Measurements from ENCODE around the gene C8G.

The C8G gene

DNA sequence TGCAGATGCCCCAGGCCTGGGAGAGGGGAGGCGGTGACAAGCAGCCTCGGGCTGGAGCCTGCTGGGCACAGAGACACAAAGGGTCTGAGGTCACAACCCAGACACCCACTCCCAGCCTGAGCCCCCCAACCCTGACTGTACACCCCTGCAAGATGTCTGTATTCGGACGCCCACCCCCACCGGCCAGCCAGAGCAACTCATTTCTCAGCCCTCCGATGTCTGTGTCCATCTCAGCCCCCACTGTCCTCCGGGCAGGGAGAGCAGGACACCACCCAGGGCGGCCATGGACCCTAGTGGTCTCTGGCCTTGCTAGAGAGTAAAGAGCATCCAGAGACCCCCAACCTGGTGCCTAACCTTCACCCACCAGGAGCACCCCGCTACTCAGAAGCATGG lies 10.9 kb downstream of the C8G start:
- no peak for DNase-seq

DNA sequence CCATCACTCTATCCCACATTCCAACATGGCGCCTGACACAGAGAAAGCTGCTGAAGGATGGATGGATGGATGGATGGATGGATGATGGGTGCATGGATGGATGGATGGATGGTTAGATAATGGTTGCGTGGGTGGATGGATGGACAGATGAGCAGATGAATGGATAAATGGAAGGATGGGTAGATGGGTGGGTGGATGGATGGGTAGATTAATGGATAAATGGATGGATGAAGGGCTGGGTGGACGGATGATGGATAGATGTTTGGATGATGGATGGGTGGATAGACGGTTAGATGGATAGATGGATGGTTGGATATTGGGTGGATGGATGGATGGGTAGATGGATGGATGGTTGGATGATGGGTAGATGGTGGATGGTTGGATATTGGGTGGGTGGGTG lies 11.6 kb downstream of the C8G start:
- DNase-seq = no peak

DNA sequence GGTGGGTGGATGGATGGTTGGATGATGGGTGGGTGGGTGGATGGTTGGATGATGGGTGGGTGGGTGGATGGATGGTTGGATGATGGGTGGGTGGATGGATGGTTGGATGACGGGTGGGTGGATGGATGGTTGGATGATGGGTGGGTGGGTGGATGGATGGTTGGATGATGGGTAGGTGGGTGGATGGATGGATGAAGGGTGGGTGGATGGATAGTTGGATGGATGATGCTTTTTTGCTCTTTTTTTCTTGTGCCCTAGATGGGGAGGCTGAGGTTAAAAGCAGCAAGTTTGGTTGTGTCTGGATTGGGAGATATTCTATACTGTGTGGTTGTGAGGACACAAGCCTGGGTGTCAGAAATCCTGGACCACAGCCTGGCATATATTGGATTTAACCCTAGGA lies 12.4 kb downstream of the C8G start:
- no peak for DNase-seq

DNA sequence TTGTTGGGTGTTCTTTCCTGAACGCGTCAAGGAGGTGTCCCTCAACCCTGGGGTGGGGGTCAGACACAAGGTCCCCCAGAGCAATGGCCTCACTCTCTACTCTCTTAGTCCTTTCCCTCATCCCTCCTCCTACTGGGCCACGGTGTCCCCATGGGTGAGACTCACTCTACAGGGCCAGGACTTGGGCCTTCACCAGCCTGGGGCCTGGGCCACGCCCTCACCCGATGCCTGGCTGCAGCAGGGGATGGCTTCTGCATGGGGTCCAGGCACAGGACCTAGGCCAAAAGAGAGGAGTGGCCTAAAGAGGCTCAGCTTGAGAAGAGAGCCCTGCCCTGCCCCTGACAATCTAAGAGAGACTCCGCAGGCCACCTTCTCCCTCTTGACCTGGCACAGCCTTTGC lies 12.9 kb downstream of the C8G start:
- DNase-seq = no peak

DNA sequence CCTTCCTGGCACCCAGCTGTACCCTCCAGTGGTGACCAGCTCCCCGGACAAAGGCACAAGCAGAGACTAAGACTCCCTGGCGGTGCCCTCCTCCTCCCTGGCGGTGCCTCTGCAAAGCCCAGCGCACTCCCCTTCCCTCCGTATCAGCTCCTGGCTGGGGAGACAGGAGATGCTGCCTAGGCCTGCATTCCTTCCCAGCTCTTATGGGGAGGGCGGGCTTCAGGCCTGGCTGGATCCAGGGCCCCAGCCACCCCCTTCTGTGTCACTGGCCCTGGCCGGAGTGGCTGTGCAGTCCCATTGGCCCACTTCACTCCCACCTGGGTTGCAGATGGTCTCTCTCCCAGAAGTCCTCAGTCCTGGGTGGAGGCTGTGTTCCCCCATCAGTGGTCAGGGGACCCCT lies 13.4 kb downstream of the C8G start:
- DNase-seq = no peak

DNA sequence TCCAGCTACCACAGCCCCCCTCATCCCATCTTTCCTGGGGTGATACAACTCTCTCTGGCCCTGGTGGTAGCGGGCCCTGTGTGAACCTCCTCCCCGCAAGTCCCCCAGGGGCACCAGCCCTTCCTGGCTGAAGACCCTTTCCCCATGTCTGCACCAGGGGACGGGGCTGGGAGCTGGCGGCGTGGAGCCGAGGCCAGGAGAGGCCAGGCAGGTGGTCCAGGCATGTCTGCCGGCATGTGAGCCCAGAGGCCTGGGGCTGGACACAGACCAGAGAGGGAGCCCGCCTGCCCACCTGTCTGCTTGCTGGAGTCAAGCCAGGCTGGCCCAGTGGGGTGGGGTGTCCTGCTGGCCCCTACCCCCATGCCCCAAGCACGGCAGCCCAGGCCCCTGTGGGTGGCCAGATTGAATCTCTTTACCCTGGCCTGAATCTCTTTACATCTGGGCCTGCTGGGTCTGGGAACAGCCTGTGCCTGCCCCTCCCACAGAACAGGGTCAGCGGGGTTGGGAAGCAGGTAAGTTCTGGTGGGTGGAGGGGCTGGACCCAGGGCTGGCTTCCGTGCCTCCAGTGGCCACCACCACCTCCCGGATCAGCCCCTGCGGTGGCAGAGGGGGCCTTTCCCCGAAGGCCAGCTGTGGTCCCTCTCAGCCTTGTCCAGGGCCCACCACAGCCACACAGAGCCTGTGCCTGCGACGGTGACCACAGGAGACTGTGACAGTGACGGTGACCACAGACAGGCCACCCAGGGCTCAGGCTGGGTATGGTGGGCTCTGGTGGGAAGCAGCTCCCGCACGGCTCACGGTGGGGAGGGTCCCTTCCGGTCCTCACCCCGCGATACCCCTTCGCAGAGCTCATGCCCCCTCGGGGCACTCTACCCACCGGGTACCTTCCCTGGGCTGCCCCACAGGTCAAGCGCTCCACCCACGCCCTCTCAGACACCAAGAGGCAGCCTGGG lies 14.1 kb downstream of the C8G start:
- DNase-seq = no peak

DNA sequence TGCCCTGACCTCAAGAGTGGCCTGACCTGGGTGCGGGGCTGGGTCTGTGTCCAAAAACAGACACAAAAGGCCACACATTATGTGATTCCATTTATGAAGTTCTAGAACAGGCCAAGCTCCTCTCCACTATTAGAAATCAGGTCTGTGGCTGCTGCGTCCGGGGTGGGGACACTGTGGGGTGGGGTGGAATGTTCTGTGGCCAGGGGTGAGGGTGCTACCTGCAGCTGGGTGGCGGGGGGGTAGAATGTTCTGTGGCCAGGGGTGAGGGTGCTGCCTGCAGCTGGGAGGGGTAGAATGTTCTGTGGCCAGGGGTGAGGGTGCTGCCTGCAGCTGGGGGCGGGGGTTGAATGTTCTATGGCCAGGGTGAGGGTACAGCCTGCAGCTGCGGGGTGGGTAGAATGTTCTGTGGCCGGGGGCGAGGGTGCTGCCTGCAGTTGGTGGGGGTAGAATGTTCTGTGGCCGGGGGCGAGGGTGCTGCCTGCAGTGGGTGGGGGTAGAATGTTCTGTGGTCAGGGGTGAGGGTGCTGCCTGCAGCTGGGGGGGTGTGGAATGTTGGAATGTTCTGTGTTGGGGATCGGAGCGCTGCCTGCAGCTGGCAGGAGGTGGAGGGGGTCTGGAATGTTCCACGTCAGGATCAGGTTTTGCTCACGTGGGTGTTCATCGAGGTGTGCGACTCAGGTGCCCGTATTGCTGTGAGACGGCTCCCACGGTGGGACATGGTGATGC lies 15.3 kb downstream of the C8G start:
- DNase-seq = no peak

DNA sequence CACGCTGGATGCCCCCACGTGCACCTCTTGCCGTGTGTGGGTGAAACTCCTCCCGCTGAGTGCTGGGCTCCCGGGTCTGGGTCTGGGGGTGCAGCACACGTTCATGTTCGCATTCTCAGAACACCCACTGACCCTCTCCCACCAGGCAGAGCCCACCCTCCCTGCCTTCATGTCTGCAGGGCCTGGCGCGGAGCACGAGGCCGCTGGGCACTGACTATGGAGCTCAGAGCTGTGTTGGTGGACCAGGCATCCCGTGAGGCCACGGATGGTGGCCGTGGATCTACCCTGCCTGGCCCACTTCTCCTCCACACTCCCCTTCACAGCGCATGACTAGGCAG lies 15.9 kb downstream of the C8G start:
- no peak for DNase-seq

DNA sequence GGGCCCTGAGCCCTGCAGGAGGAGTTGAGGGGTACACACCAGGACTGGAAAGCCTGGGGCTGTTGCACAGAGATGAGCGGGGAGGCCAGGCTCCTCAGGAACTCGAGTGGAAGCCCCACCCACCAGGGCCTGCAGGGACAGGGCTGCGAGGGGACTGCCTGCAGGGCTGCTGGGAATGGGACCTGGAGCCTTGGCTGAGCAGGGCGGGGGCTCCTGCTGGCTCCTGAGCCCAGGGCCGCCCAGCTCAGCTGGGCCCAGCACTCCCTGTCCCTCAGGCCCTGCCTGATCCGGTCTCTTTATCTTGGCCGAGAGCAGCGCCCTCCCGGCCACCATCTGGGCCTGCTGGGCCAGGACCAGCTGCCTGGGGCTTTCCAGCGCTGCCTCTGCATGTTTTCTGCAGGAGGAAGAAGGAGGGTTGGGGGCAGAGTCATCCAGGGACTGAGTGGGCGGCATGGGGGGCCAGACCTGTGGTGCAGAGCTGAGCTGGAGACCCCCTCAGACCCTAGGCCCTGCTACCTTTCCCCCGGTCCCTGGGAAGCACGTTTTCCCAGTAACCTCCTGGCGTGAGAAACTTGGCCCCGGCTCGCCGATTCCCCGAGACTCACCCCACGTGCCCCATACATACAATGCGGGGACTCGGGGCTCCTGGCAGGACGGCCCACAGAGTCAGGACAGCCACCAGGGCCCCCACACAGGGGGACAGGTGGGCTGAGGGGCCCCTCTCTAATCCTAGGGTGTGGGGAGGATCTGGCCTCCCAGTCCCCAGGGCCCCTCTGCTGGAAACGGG lies 16.4 kb downstream of the C8G start:
- no peak for DNase-seq

DNA sequence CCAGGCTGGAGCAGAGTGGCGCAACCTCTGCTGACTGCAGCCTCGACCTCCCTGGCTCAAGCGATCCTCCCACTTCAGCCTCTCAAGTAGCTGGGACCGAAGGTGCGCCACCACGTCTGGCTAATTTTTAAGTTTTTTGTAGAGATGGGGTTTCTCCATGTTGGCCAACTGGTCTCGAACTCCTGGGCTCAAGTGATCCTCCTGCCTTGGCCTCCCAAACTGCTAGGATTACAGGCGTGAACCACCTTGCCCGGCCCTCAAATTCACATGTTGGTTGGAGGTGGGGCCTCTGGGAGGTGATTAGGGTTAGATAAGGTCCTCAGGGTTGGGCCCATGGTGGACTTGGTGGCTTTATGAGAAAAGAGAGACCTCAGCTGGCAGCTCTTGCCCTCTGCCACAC lies 17.1 kb downstream of the C8G start:
- DNase-seq = no peak

DNA sequence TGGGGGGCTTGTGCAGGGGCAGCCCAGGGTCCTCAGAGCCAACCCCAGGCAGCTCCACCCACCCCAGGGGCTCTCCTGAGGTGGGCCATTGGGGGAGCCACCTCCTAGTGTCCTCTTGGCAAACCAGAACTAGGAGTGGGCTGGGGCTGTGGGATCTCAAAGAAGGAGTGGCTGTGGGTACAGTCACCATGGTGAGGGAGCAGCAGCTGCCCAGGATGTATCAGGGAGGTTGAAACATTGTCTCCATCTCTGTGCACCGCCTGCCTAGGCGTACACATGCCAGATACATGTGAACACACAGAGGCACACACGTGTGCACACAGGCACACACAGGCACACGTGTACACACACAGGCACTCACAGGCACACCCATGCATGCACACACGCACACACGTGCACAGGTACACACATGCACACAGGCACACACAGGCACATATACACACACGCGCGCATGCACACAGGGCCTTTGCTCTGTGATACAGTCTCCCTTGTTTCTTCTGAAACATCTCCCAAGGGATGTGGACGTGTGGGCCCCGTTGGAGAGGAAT lies 17.7 kb downstream of the C8G start:
- no peak for DNase-seq

DNA sequence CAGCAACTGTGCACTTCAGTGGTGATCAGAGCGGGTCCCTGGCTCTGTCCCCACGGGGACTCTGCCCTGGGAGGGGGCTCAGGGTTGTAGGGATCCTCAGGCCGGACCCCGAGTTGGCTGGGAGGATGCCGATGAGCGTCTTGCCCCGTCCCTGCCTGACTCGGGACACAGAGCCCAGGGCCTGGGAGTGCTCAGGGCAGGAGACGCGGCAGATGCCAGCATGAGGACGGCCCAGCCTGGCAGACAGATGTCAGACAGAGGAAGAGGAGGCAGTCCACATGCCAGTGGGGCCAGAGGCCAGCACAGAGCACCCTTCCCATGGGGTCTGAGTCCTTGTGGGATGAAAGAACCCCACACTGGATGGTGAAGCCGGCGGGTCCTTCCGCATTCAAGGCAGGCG lies 18.3 kb downstream of the C8G start:
- DNase-seq = no peak

DNA sequence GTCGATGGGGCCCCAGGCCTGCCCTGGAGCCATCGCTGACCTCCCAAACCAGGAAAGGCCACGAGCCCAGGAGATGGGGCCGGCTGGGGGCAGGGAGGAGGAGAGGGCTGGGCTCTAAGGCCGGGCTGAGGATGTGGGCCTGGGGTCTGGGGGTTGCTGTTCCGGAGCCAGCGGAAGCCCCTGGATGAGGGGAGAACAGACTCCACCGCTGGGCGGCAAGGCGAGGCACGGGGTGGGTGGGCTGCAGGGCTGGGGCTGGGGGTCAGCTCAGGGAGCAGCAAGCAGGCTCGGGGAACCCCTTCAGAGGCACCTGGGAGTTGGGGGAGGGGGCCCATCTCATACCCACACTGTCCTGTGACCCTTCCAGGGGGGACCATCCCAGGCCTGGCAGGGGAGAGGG lies 18.7 kb downstream of the C8G start:
- no peak for DNase-seq

DNA sequence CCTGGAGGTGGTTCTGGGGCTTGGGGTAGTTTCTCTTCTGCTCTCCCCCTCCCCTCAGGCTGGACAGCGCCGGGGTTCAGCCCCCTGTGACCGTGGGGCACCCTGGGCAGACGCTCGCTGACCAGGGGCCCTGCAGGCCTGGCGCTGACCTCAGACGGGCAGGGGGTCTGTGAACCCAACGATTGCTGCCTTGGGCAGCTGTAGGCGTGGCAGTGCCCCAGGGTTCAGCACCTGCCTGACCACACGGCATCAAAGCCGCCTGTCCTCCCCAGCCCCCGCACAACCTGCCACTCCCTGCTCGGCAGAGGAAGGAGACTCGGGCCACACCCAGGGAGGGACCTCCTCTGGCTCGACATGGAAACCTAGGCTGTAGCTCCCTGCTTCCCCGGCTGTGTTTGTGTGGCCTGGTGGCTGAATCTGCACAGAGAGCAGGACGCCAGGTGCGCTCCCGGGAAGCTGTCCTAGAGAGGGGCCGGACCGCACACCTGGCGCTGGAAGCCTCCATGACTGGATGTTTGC lies 19.2 kb downstream of the C8G start:
- DNase-seq = peak; percentile 62

DNA sequence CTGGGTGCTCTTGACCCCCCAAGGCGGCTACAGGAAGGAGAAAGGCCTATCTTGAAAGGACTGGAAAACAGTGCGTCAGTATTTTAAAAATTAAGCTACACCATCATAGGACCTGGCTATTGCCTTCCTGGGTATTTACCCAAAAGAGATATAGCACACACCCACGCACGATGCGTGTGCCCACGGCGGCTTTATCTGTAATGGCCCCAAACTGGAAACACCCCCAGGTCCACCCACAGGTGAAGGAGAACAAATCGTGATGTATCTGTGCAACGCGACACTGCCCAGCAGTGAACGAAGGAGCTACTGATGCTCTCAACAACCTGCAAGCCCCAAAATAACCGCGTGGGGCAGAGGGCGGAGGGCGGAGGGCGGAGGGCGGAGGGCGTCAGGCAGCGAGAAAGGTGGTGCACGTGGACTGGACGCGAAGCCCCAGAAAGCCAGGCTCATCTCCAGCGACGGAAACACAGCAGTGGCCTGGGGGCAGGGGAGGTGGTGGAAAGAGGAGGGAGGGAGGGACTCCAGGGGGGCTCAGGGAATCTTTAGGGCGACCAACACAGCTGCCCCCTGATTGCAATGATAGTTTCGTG lies 19.9 kb downstream of the C8G start:
- DNase-seq = no peak

DNA sequence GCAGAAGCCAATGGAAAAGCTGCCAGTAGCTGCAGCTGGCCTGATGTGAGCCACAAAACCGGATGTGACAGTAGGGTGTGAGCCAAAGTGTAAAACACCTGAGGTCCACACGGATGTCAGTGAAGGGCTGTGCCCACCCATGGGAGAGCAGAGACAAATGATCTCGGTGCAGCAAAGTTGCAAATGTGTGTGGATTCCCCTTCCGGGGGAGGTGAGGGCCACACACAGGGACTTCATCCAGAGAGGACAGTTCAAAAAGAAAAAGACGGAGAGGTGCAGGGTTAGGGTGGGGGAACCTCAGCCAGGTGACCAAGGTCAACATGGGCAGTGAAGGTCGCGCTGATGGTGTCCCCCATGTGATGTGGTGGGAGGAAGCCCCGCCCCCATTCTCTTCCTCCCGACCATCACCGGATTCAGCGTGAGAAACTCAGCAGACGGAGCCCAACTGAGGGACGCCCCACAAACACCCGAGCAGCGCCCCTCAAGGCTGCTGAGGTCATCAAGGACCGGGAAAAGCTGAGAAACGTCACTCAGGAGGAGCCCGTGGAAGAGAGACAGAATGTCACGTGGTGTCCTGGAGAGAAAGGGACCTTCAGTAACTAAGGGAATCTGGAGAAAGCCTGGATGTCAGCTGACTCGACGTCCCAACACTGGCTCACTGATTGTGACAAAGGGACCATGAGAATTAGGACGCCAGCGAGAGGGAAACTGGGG lies 20.9 kb downstream of the C8G start:
- DNase-seq = no peak

DNA sequence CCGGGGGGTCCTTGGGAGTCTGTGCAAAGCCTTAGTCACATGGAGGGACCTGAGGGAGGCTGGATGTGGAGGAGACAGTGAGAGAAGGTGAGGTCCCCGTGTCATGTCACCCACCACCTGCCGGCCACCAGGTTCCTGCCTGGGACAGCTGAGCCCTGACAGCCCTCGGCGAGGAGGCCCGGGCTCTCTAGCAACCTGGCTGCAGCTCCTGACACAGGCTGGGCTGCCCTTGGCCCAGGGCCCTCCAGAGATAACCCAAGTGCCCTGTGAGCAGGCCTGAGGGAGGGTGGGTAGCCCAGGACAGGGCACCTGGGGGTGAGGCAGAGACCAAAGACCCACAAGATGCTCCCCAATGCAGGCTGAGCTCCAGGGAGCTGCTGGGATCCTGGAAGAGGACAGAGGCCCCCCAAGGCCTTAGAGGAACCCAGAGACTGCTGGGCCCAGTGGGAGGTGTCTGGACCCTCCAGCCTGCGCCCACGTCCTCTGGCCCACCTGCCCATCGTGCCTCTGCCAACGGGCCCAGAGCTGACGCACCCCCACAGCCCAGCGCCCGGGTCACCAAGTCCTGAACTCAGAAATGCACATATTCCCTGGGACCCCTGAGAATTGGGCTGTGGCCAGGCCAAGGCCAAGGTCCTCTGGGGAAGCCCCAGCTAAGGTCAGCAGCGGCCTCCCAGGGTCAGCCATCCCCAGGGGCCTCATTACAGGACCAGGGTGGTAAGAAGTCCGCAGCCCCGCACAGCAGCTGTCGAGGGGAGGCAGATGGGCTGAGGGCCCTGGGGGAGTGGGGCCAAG lies 23.5 kb downstream of the C8G start:
- no peak for DNase-seq

DNA sequence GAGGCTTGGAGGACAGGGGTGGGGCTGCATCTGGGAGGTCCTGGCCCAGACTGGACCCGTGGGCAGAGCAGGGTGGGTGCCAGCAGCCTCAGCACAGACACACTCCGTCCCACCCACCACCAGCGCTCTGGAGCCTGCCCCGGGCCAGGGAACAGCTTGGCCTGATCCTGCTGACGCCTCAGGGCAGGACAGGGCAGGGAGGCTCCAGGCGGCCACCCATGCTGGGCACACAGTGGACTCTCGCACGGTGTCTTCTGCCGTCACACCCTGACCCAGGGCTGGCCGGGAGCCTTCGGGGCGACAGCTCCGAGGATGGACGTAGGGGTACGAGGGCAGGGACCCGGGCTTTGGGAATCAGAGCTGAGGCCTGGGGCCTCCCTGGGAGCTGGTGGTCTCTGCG lies 24.1 kb downstream of the C8G start:
- no peak for DNase-seq

DNA sequence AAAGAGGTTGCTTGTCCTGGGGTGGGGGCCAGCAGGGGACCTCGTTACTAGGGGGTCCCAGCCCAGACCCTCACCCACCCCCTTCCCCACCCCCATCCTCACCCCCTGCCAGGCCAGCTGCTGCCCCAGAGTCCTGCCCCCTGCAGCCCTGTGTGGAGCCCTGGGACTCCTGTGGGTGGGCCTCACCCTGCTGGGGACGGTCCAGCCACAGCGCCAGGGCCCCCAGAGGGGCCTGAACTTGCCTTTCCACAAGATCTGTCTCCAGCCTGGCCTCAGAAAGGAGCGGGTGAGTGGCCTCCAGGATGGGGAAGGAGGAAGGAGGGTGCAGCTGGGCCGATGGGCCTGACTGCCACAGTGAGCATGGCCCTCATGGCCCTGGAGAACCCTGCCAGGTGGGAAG lies 24.7 kb downstream of the C8G start:
- no peak for DNase-seq

DNA sequence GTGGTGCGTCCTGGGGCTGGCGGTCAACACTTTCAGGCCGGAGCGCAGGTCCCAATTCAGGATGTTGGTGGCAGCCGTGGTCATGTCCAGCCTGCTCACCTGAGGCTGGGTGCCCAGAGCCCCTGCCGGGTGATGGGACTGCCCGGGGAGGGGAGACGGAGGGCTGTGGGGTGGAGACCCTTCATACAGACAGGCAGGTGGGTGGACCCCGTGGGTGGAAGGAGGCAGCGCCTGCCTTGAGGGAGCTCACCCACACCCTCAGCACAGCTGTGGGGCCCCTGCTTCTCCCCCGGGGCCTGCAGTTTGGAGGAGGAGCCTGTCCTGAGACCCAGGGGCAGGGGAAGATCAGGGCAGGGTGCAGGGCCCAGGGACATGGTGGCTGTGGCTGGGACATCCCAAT lies 25.3 kb downstream of the C8G start:
- DNase-seq = no peak

DNA sequence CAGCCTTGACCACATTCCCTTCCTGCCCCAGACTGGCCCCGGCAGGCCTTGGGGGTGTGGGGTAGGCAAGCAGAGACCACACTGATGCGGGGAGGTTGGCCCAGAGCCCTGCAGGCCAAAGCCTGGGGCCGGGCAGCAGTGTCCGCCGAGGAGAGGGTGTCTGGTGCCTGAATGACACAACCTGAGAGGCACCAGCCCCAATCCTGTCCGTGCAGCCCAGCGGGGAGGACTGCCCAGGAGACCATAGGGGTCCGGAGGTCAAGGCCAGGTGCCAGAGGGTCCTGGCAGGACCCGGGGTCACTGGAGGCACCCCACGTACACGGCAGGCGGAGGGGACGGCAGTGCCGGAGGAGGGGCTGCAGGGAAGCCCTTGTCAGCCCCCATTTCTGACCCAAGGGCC lies 26.7 kb downstream of the C8G start:
- DNase-seq = no peak

All from NCI-H69 (cell line).